Measurements from ENCODE around the gene KLHL29. TPM values are rescaled to one million over a fixed set of nuclear protein-coding genes. Genes with fewer than 3 reads are reported as not detected.
A peak's percentile ranks its signal among the peaks of the same experiment; 100 is the strongest.

KLHL29 gene
- total RNA-seq, 1 donor from 2014 or later = 8.4 TPM

- no peak for DNase-seq (ENCODE audit: low read depth, low spot score)
- peaks cover 43% of the 10 kb centered on the region for H3K4me1 Mint-ChIP-seq
- no peak overlapping the region for H3K4me3 Mint-ChIP-seq
- H3K27ac Mint-ChIP-seq (ENCODE audit: unreplicated experiment) = peak overlapping the region; percentile 59
- no peaks in the 10 kb centered on the region for H3K9me3 Mint-ChIP-seq
- no peak for TF ChIP-seq CTCF (conservative IDR thresholded peaks at IDR 0.05)
- no peaks in the 10 kb centered on the region for H3K27me3 Mint-ChIP-seq (ENCODE audit: low read depth)
- no peaks in the 10 kb centered on the region for H3K36me3 Mint-ChIP-seq (ENCODE audit: low read depth)
Measured at GRCh38 chr2:23495661-23496114, 110.7 kb downstream of the KLHL29 start.

DNA sequence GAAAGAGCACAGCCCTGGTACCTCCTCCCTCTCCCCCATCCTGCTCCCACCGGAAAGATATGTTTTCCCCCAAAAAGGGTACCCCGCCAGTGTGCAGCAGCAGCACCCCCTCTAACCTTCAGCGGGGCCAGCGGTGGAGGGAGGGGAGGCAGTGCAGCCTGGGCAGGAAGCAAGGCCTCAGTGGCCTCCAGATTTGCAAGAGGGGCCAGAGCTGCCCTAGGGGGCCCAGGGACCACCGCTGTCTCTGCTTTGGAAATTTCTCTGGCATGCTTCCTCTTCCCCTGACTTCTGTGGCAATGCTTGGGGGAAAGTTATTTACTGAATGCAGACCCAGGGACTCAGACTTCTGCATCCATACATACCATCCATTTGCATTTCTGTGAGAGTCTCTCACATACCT is 111.5 kb downstream of the KLHL29 start:
- Mint-ChIP-seq H3K36me3 (ENCODE audit: low read depth) (no peaks in the 10 kb centered on the region), H3K27ac (ENCODE audit: unreplicated experiment) (no peak overlapping the region), H3K27me3 (ENCODE audit: low read depth) (no peaks in the 10 kb centered on the region), H3K9me3 (no peaks in the 10 kb centered on the region), H3K4me3 (no peak overlapping the region), H3K4me1 (peaks cover 45% of the 10 kb centered on the region)
- no peak for DNase-seq (ENCODE audit: low read depth, low spot score)
- TF ChIP-seq CTCF (conservative IDR thresholded peaks at IDR 0.05) = no peak

DNA sequence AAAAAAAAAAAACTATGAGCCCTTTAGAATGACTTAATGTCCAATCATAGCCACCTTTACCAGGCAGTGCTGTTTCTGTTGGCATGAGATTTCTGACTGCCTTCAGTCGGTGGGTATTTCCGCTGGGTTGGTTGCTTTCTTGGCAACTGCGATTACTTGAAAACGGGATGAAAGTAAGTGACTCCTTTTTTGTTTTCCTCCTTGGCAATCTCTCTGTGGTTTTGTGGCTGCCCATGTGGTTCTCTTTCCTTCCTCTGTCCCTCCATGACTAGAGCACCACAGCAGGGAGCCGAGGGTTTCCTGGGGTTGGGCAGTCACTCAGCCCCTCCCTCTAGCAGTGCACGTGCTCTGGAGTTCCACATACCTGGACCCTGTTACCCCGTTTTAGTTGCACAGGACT is 112.1 kb downstream of the KLHL29 start:
- Mint-ChIP-seq H3K9me3 (no peaks in the 10 kb centered on the region), H3K27me3 (ENCODE audit: low read depth) (no peaks in the 10 kb centered on the region), H3K36me3 (ENCODE audit: low read depth) (no peaks in the 10 kb centered on the region), H3K27ac (ENCODE audit: unreplicated experiment) (peak overlapping the region; percentile 59), H3K4me1 (peaks cover 51% of the 10 kb centered on the region), H3K4me3 (no peak overlapping the region)
- DNase-seq (ENCODE audit: low read depth, low spot score) = no peak
- no peak for TF ChIP-seq CTCF (conservative IDR thresholded peaks at IDR 0.05)

- TF ChIP-seq CTCF (conservative IDR thresholded peaks at IDR 0.05) = no peak
- no peak overlapping the region for H3K4me3 Mint-ChIP-seq
- peaks cover 56% of the 10 kb centered on the region for H3K4me1 Mint-ChIP-seq
- H3K9me3 Mint-ChIP-seq = no peaks in the 10 kb centered on the region
- H3K27me3 Mint-ChIP-seq (ENCODE audit: low read depth) = no peaks in the 10 kb centered on the region
- DNase-seq (ENCODE audit: low read depth, low spot score) = no peak
- H3K36me3 Mint-ChIP-seq (ENCODE audit: low read depth) = no peaks in the 10 kb centered on the region
- no peak overlapping the region for H3K27ac Mint-ChIP-seq (ENCODE audit: unreplicated experiment)
Measured at GRCh38 chr2:23497536-23497935, 112.6 kb downstream of the KLHL29 start.

DNA sequence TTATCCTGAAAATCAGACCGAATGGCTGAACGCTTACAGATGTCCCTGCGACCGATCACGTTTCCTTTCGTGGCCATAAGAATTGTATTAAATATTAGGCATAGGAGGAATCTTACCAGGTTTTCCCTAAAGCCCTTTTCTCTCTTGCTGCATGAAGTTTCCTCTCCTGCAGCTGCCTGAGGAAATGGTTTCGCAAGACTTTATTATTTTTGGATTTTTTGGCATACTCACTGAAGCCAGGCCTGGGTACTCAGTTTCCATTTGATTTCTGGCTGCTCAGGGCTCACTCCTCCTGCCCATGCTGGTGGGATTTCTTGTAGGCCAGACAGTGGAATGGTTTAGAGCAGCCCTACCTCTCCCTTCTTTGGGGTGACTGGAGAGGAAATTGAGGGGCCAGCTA is 114.0 kb downstream of the KLHL29 start:
- H3K9me3 Mint-ChIP-seq = no peaks in the 10 kb centered on the region
- no peaks in the 10 kb centered on the region for H3K36me3 Mint-ChIP-seq (ENCODE audit: low read depth)
- H3K4me3 Mint-ChIP-seq = no peak overlapping the region
- no peak for DNase-seq (ENCODE audit: low read depth, low spot score)
- no peak for TF ChIP-seq CTCF (conservative IDR thresholded peaks at IDR 0.05)
- no peaks in the 10 kb centered on the region for H3K27me3 Mint-ChIP-seq (ENCODE audit: low read depth)
- H3K4me1 Mint-ChIP-seq = peaks cover 57% of the 10 kb centered on the region
- H3K27ac Mint-ChIP-seq (ENCODE audit: unreplicated experiment) = no peak overlapping the region

DNA sequence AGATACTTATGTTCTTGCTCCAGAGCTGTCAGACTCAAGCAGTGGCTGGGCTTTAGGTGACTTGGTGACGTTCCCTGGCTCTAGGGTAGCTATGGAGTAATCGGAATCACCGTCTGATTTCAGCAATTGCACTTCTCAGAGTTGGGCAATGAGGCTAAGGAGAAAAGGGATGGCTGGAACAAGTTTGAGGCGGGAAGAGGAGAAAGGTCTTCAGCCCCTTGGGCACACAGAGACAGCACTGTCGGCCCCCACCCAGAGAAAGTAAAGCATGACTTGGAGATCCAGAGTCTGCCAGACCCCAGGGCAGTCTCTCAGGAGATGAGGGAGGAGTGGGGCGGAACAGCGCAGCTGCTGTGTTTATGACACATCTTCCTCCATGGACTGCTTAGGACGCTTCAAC is 114.5 kb downstream of the KLHL29 start:
- Mint-ChIP-seq H3K27me3 (ENCODE audit: low read depth) (no peaks in the 10 kb centered on the region), H3K4me1 (peaks cover 56% of the 10 kb centered on the region), H3K9me3 (no peaks in the 10 kb centered on the region)

More for the DNA sequence above, 114.5 kb downstream of the KLHL29 start:
- no peak overlapping the region for H3K4me3 Mint-ChIP-seq
- no peak for TF ChIP-seq CTCF (conservative IDR thresholded peaks at IDR 0.05)
- no peak overlapping the region for H3K27ac Mint-ChIP-seq (ENCODE audit: unreplicated experiment)
- no peaks in the 10 kb centered on the region for H3K36me3 Mint-ChIP-seq (ENCODE audit: low read depth)
- DNase-seq (ENCODE audit: low read depth, low spot score) = no peak
